COLO829 (cell line): ENCODE data around the gene WDR75.

ENCODE experiments used
- DNase-seq: peaks from one replicate; pipeline ENCODE4 v3.0.0; 2012; ENCODE audit warnings: low spot score

Gene WDR75

GRCh38 chr2:189500456-189501160 is 59.3 kb downstream of the WDR75 start:
- DNase-seq = no peak

DNA sequence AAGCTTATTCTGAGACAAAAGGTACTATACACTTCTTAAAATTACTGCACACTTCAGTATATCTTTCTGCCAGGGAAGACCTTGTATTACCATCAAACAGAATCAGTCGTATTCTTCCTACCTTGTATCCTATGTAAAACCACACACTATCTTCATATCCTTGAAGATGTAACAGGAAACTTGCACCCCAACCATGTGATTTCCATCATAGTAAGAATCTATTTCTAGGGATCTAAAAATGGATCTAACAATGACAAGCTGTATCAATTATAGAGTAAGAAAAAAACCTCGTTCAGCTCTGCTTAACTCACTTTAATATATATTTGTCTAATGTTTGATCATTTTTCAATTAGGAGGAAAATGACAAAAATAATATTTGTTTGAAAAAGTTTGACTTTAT is 60.2 kb downstream of the WDR75 start:
- no peak for DNase-seq

- DNase-seq = no peak
These were observed 61.4 kb downstream of the WDR75 start for GRCh38 chr2:189502714-189503113.

GRCh38 chr2:189504238-189504637 is 63.0 kb downstream of the WDR75 start:
- no peak for DNase-seq

DNA sequence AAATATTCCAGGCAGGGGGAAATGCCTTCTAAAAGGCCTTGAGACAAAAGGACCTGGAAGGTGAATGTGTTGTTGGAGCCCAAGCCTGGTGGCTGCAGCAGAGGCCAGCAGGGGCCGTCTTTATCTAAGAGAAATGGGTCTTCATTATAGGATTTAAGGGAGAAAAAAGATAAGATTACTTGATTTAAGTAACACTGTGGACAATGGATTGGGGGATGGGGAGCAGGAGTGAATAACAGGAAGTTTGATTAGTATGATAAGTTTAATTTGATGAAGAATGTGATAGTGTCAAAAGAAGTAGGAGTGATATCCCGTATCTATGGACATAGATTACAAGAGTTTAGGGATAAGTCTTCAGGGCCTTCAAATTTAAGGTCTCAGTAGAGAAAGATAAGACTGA is 64.2 kb downstream of the WDR75 start:
- no peak for DNase-seq

- DNase-seq = peak; percentile 71
These were observed 65.3 kb downstream of the WDR75 start for GRCh38 chr2:189506514-189506976.

GRCh38 chr2:189511210-189511959 is 70.1 kb downstream of the WDR75 start:
- peak; percentile 40 for DNase-seq

DNA sequence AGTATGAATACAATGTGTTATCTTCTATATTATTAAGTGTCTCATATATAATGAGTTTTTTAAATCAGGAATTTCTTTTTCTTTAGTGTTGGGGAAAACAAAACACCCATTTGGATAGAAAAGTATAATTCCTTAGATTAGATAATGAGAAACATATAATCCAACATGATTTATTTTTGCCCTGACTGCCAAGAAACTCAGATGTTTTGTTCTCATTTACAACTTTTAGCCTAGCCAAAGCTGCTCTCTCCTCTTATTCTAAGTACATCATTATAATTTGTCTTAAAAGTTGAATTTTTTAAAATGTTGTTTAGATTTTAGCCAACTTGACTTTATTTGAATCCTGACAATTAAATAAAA is 70.7 kb downstream of the WDR75 start:
- DNase-seq = no peak

DNA sequence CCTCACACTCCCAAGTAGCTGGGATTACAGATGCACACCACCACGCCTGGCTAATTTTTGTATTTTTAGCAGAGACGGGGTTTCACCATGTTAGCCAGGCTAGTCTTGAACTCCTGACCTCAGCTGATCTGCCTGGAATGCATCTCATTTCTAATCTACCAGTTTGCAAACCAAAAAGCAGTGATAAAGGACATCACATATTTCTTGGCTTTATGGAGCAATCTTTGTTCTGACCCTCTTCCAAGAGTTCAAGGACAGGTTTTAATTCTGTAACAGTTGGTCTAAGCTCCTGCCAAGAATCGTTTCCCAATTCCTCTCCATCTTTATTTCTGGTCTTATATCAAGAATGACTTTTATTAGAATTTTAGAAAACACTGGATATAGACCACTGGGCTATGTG is 71.6 kb downstream of the WDR75 start:
- no peak for DNase-seq

GRCh38 chr2:189514104-189514503 is 72.8 kb downstream of the WDR75 start:
- no peak for DNase-seq

- DNase-seq = no peak
These were observed 74.0 kb downstream of the WDR75 start for GRCh38 chr2:189515264-189515663.

- DNase-seq = no peak
These were observed 75.3 kb downstream of the WDR75 start for GRCh38 chr2:189516546-189516945.

- no peak for DNase-seq
These were observed 76.7 kb downstream of the WDR75 start for GRCh38 chr2:189517847-189518535.

DNA sequence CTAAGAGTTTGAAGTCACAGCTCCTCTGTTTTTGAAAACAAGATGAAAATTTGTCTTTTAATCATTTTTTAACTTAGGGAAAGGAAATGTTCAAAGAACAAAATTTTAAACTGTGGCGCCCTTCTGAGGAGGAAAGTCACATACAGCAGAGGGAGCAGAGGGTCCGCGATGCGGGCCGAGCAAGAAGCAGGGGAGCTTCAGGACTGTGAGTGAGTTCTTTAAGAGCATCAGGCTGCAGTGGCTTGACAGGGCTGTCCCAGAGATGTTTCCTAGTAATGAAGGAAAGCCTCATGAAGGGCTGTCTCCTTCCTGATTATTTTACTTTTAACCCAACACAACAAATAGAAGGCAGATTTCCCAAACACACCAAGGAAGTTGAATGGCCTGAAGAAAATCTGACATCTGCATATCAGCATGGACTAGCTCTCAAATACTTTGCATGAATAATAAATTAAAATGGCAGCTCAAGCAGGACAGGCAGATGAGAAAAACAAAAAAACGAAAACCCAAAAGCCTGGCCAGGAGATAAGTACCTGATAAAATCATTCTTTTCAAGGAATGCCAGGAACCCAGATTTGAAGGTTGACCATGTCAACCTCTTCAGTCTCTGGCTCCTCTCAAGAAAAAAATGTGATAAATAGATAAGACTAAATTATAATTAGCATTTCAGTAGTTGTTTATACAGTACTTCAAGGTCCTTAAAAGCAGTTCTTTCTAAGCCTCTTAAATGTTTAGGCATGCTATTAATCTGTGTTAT is 78.5 kb downstream of the WDR75 start:
- no peak for DNase-seq

GRCh38 chr2:189521699-189522434 is 80.6 kb downstream of the WDR75 start:
- no peak for DNase-seq

GRCh38 chr2:189522435-189523151 is 81.3 kb downstream of the WDR75 start:
- peak; percentile 50 for DNase-seq

- DNase-seq = no peak
These were observed 83.5 kb downstream of the WDR75 start for GRCh38 chr2:189524746-189525145.
